ENCODE results near the gene ACOXL.

Gene ACOXL

DNA sequence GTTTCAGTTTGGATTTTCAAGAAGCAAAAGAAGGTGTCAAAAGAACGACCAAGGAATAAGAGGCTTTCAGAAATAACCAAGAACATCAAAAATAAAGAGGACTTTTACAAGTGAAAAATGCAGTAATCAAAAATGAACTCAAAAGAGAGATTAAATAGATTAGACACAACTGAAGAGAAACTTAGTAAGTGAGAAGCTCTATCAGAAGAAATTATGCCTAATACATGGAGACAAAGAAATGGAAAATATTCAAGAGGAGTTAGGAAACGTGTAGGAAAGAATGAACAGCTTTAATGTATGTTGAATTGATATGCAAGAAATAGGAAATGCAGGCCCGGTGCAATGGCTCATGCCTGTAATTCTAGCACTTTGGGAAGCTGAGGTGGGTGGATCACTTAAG lies 145.8 kb downstream of the ACOXL start (continued):
- TF ChIP-seq ZNF221 (tag by site-specific recombination; IDR thresholded peaks at IDR 0.05; ENCODE audit: borderline replicate concordance) (no peak), GLIS1 (tag by site-specific recombination; IDR thresholded peaks at IDR 0.05) (no peak), YY1 (tag by site-specific recombination; IDR thresholded peaks at IDR 0.05) (no peak), ZBTB17 (tag by site-specific recombination; IDR thresholded peaks at IDR 0.05) (no peak), ZNF473 (tag by site-specific recombination; IDR thresholded peaks at IDR 0.05) (no peak), ZNF404 (tag by site-specific recombination; IDR thresholded peaks at IDR 0.05) (no peak), ZBTB20 (tag by site-specific recombination; IDR thresholded peaks at IDR 0.05) (no peak), ZFP3 (tag by site-specific recombination; IDR thresholded peaks at IDR 0.05; ENCODE audit: low read depth) (no peak), ZNF596 (tag by site-specific recombination; IDR thresholded peaks at IDR 0.05) (no peak), ZSCAN16 (tag by site-specific recombination; IDR thresholded peaks at IDR 0.05) (no peak)
- TF ChIP-seq, protein P1, sequence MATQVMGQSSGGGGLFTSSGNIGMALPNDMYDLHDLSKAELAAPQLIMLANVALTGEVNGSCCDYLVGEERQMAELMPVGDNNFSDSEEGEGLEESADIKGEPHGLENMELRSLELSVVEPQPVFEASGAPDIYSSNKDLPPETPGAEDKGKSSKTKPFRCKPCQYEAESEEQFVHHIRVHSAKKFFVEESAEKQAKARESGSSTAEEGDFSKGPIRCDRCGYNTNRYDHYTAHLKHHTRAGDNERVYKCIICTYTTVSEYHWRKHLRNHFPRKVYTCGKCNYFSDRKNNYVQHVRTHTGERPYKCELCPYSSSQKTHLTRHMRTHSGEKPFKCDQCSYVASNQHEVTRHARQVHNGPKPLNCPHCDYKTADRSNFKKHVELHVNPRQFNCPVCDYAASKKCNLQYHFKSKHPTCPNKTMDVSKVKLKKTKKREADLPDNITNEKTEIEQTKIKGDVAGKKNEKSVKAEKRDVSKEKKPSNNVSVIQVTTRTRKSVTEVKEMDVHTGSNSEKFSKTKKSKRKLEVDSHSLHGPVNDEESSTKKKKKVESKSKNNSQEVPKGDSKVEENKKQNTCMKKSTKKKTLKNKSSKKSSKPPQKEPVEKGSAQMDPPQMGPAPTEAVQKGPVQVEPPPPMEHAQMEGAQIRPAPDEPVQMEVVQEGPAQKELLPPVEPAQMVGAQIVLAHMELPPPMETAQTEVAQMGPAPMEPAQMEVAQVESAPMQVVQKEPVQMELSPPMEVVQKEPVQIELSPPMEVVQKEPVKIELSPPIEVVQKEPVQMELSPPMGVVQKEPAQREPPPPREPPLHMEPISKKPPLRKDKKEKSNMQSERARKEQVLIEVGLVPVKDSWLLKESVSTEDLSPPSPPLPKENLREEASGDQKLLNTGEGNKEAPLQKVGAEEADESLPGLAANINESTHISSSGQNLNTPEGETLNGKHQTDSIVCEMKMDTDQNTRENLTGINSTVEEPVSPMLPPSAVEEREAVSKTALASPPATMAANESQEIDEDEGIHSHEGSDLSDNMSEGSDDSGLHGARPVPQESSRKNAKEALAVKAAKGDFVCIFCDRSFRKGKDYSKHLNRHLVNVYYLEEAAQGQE (tag by site-specific recombination; IDR thresholded peaks at IDR 0.05) = no peak
- TF ChIP-seq, protein P2, sequence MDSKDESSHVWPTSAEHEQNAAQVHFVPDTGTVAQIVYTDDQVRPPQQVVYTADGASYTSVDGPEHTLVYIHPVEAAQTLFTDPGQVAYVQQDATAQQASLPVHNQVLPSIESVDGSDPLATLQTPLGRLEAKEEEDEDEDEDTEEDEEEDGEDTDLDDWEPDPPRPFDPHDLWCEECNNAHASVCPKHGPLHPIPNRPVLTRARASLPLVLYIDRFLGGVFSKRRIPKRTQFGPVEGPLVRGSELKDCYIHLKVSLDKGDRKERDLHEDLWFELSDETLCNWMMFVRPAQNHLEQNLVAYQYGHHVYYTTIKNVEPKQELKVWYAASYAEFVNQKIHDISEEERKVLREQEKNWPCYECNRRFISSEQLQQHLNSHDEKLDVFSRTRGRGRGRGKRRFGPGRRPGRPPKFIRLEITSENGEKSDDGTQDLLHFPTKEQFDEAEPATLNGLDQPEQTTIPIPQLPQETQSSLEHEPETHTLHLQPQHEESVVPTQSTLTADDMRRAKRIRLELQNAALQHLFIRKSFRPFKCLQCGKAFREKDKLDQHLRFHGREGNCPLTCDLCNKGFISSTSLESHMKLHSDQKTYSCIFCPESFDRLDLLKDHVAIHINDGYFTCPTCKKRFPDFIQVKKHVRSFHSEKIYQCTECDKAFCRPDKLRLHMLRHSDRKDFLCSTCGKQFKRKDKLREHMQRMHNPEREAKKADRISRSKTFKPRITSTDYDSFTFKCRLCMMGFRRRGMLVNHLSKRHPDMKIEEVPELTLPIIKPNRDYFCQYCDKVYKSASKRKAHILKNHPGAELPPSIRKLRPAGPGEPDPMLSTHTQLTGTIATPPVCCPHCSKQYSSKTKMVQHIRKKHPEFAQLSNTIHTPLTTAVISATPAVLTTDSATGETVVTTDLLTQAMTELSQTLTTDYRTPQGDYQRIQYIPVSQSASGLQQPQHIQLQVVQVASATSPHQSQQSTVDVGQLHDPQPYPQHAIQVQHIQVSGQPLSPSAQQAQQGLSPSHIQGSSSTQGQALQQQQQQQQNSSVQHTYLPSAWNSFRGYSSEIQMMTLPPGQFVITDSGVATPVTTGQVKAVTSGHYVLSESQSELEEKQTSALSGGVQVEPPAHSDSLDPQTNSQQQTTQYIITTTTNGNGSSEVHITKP (tag by site-specific recombination; IDR thresholded peaks at IDR 0.05) = no peak
- TF ChIP-seq, protein P3, sequence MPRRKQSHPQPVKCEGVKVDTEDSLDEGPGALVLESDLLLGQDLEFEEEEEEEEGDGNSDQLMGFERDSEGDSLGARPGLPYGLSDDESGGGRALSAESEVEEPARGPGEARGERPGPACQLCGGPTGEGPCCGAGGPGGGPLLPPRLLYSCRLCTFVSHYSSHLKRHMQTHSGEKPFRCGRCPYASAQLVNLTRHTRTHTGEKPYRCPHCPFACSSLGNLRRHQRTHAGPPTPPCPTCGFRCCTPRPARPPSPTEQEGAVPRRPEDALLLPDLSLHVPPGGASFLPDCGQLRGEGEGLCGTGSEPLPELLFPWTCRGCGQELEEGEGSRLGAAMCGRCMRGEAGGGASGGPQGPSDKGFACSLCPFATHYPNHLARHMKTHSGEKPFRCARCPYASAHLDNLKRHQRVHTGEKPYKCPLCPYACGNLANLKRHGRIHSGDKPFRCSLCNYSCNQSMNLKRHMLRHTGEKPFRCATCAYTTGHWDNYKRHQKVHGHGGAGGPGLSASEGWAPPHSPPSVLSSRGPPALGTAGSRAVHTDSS (tag by site-specific recombination; IDR thresholded peaks at IDR 0.05) = no peak

- Histone ChIP-seq H3K36me3 (ENCODE audit: control insufficient read depth in 2 of 2, insufficient read depth in 1 of 2, low read length in 2 of 2) (no peaks in the 10 kb centered on the region), H3K4me3 (ENCODE audit: low read depth, low read length) (no peak overlapping the region), H3K9me3 (ENCODE audit: control insufficient read depth, insufficient read depth, low read depth, low read length) (no peaks in the 10 kb centered on the region), H3K4me1 (ENCODE audit: control insufficient read depth, insufficient read depth, low read length) (no peaks in the 10 kb centered on the region), H3K27ac (ENCODE audit: extremely low read depth, low read depth, low read length) (no peak overlapping the region)
- POLR2A ChIA-PET = no interaction called here
- CTCF ChIA-PET = no interaction called here
- no peak for TF ChIP-seq ZNF571 (tag by site-specific recombination; IDR thresholded peaks at IDR 0.05)
- TF ChIP-seq, protein P4, sequence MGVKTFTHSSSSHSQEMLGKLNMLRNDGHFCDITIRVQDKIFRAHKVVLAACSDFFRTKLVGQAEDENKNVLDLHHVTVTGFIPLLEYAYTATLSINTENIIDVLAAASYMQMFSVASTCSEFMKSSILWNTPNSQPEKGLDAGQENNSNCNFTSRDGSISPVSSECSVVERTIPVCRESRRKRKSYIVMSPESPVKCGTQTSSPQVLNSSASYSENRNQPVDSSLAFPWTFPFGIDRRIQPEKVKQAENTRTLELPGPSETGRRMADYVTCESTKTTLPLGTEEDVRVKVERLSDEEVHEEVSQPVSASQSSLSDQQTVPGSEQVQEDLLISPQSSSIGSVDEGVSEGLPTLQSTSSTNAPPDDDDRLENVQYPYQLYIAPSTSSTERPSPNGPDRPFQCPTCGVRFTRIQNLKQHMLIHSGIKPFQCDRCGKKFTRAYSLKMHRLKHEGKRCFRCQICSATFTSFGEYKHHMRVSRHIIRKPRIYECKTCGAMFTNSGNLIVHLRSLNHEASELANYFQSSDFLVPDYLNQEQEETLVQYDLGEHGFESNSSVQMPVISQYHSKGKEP (tag by site-specific recombination; IDR thresholded peaks at IDR 0.05) = no peak
- no peak for TF ChIP-seq BCL11B (tag by site-specific recombination; IDR thresholded peaks at IDR 0.05; ENCODE audit: low read depth)
These were observed 149.5 kb downstream of the ACOXL start for GRCh38 chr2:110881908-110882307.

Measured in HEK293 (cell line).